ENCODE data around the gene NXN. TPM values are rescaled to one million over a fixed set of nuclear protein-coding genes. Genes with fewer than 3 reads are reported as not detected.

Gene NXN
- total RNA-seq, 1 experiment from 2014 or later, result 126 TPM

- DNase-seq (ENCODE audit: low read depth, low spot score) (no peak), ATAC-seq (no peak)
- no peaks in the 10 kb centered on the region for H3K27me3 ChIP-seq (ENCODE audit: control insufficient read depth, insufficient read depth, low read length)
- ChIA-PET POLR2A (no interaction called here), CTCF (no interaction called here)
- no TSS peak for BruUV-seq (replicated peaks)
- intact Hi-C loops (cut with micrococcal nuclease; ENCODE audit: unreplicated experiment), result no loop called here
- in situ Hi-C loops (cut with HindIII; ENCODE audit: low pct_unique_long_range_greater_than_20kb, low sequenced_read_pairs), result no loop called here
- H3K4me1 ChIP-seq (ENCODE audit: control insufficient read depth, insufficient read depth, low read length), result no peaks in the 10 kb centered on the region
- no peak overlapping the region for H3K27ac ChIP-seq (ENCODE audit: low read length)
- TF ChIP-seq POLR2AphosphoS5 (IDR thresholded peaks at IDR 0.05; ENCODE audit: low read depth, low read length), result no peak
- no peak for TF ChIP-seq SIN3A (IDR thresholded peaks at IDR 0.05; ENCODE audit: borderline replicate concordance, insufficient read depth, low read depth, low read length)
- TF ChIP-seq, protein P1, sequence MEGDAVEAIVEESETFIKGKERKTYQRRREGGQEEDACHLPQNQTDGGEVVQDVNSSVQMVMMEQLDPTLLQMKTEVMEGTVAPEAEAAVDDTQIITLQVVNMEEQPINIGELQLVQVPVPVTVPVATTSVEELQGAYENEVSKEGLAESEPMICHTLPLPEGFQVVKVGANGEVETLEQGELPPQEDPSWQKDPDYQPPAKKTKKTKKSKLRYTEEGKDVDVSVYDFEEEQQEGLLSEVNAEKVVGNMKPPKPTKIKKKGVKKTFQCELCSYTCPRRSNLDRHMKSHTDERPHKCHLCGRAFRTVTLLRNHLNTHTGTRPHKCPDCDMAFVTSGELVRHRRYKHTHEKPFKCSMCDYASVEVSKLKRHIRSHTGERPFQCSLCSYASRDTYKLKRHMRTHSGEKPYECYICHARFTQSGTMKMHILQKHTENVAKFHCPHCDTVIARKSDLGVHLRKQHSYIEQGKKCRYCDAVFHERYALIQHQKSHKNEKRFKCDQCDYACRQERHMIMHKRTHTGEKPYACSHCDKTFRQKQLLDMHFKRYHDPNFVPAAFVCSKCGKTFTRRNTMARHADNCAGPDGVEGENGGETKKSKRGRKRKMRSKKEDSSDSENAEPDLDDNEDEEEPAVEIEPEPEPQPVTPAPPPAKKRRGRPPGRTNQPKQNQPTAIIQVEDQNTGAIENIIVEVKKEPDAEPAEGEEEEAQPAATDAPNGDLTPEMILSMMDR (IDR thresholded peaks at IDR 0.05), result no peak
- TF ChIP-seq REST (IDR thresholded peaks at IDR 0.05; ENCODE audit: insufficient read depth in 1 of 2, low read depth in 2 of 2, low read length in 1 of 2), result no peak
- no peak for TF ChIP-seq TCF7L2 (IDR thresholded peaks at IDR 0.05; ENCODE audit: low read depth, low read length)
- H3K9me3 ChIP-seq (ENCODE audit: control insufficient read depth, insufficient read depth, low read depth, low read length), result no peaks in the 10 kb centered on the region
- H3K4me3 ChIP-seq (ENCODE audit: low read depth in 2 of 2, low read length in 2 of 2), result no peak overlapping the region
- peaks cover 22% of the 10 kb centered on the region for H3K36me3 ChIP-seq (ENCODE audit: control insufficient read depth, insufficient read depth, low read length)
Observed at GRCh38 chr17:767076-767475, 212.5 kb downstream of the NXN start.

DNA sequence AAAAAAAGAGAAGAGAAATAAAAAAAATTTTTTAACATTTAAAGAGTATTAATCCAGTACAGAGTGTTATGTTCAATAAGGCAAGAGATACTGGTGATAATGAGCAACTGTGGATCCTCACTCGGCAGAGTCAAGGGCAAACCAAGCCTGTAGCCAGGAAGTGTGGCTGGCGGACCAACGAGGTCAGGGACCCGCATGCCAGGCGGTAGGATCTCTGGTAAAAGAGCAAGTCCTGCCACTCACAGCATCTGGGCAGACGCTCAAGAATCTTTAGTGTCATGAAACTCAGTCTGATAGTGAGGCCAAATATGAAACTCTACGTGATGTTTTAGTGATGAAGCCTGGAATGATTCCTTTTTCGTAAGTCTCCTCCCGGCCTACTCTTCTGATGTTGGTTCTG is 219.2 kb downstream of the NXN start:
- peaks cover 15% of the 10 kb centered on the region for H3K36me3 ChIP-seq (ENCODE audit: control insufficient read depth, insufficient read depth, low read length)
- POLR2A ChIA-PET, result no interaction called here
- no TSS peak for BruUV-seq (replicated peaks)

More for the DNA sequence above, 219.2 kb downstream of the NXN start:
- TF ChIP-seq TCF7L2 (IDR thresholded peaks at IDR 0.05; ENCODE audit: low read depth, low read length) (no peak), POLR2AphosphoS5 (IDR thresholded peaks at IDR 0.05; ENCODE audit: low read depth, low read length) (no peak), REST (IDR thresholded peaks at IDR 0.05; ENCODE audit: insufficient read depth in 1 of 2, low read depth in 2 of 2, low read length in 1 of 2) (no peak), SIN3A (IDR thresholded peaks at IDR 0.05; ENCODE audit: borderline replicate concordance, insufficient read depth, low read depth, low read length) (no peak)
- TF ChIP-seq, protein P1 (IDR thresholded peaks at IDR 0.05), result no peak
- intact Hi-C loops (cut with micrococcal nuclease; ENCODE audit: unreplicated experiment), result no loop called here
- H3K9me3 ChIP-seq (ENCODE audit: control insufficient read depth, insufficient read depth, low read depth, low read length), result no peaks in the 10 kb centered on the region
- no peaks in the 10 kb centered on the region for H3K4me1 ChIP-seq (ENCODE audit: control insufficient read depth, insufficient read depth, low read length)
- ATAC-seq (no peak), DNase-seq (ENCODE audit: low read depth, low spot score) (no peak)
- no peak overlapping the region for H3K4me3 ChIP-seq (ENCODE audit: low read depth in 2 of 2, low read length in 2 of 2)
- no peaks in the 10 kb centered on the region for H3K27me3 ChIP-seq (ENCODE audit: control insufficient read depth, insufficient read depth, low read length)
- H3K27ac ChIP-seq (ENCODE audit: low read length), result no peak overlapping the region
- CTCF ChIA-PET, result no interaction called here
- in situ Hi-C loops (cut with HindIII; ENCODE audit: low pct_unique_long_range_greater_than_20kb, low sequenced_read_pairs), result no loop called here

Measured in Panc1 (cell line).